Neural crest cell (in vitro differentiated cells): ENCODE results near the gene NAV2. TPM values are rescaled to one million over a fixed set of nuclear protein-coding genes. Genes with fewer than 3 reads are reported as not detected.
A peak's percentile ranks its signal among the peaks of the same experiment; 100 is the strongest.

Source experiments
- DNase-seq: peaks from one replicate; pipeline ENCODE4 v3.0.0; 2021; ENCODE audit warnings: low read depth, mixed read lengths, low spot score
- H3K27ac Mint-ChIP-seq: one replicate; pipeline ENCODE4 v1.8.0; 2021; ENCODE audit warnings: mild to moderate bottlenecking, mixed read lengths; ENCODE audit not compliant: unreplicated experiment
- H3K27me3 Mint-ChIP-seq: 2 replicates; pipeline ENCODE4 v1.8.0; 2021; ENCODE audit warnings: low read depth, mild to moderate bottlenecking, mixed read lengths
- H3K36me3 Mint-ChIP-seq: 2 replicates; pipeline ENCODE4 v1.8.0; 2021; ENCODE audit warnings: low read depth, mild to moderate bottlenecking, mixed read lengths
- H3K4me1 Mint-ChIP-seq: 2 replicates; pipeline ENCODE4 v1.8.0; 2021; ENCODE audit warnings: mixed read lengths
- H3K4me3 Mint-ChIP-seq: one replicate; pipeline ENCODE4 v1.8.0; 2021; ENCODE audit warnings: mild to moderate bottlenecking, mixed read lengths
- H3K9me3 Mint-ChIP-seq: 2 replicates; pipeline ENCODE4 v1.8.0; 2021; ENCODE audit warnings: mixed read lengths
- total RNA-seq: library from RNA; stranded (reverse); gene quantifications from 2 replicates; pipeline ENCODE4 v1.2.1, GENCODE V29; 2021
- TF ChIP-seq, protein P1 (sequence below): fragments of 200-600 bp; sonication (generic); conservative IDR thresholded peaks from 2 replicates; pipeline ENCODE4 v1.5.0; 2021; ENCODE audit warnings: antibody characterized with exemption, mild to moderate bottlenecking

The NAV2 gene
- total RNA-seq, 1 donor from 2014 or later: 14.1 TPM

DNA sequence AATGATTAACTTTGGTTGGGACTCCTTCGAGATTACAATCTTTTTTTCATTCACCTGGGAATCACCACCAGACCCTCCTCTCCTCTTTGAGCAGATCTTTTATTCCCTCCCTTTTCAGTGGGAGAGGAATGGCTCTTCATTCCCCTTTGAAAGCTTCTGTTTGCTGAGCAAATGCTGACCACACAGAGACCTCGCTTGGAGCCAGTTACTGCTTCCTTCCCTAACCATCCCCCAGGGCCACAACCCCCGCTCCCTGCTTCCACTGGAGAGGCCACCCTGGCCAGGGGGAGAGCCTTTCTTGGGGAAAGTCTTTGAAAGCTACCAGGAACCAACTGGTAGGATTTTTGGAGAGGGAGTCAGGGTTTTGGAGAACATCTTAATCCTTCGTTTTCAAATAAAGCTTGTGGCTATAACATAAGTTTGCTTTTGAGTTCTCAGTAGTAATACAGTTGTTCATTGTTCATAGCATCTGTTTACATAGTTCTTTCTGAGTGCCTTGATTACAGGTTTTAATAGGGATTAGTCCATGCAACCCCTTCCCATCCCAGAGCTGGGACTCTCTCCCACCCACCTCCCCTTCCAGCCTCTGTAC is 309.2 kb downstream of the NAV2 start:
- no peak for DNase-seq
- Mint-ChIP-seq H3K27ac (peak overlapping the region; percentile 57), H3K36me3 (no peaks in the 10 kb centered on the region), H3K27me3 (peaks cover 2% of the 10 kb centered on the region), H3K4me3 (peak overlapping the region; percentile 24), H3K9me3 (no peaks in the 10 kb centered on the region), H3K4me1 (peaks cover 46% of the 10 kb centered on the region)
- TF ChIP-seq, protein P1, sequence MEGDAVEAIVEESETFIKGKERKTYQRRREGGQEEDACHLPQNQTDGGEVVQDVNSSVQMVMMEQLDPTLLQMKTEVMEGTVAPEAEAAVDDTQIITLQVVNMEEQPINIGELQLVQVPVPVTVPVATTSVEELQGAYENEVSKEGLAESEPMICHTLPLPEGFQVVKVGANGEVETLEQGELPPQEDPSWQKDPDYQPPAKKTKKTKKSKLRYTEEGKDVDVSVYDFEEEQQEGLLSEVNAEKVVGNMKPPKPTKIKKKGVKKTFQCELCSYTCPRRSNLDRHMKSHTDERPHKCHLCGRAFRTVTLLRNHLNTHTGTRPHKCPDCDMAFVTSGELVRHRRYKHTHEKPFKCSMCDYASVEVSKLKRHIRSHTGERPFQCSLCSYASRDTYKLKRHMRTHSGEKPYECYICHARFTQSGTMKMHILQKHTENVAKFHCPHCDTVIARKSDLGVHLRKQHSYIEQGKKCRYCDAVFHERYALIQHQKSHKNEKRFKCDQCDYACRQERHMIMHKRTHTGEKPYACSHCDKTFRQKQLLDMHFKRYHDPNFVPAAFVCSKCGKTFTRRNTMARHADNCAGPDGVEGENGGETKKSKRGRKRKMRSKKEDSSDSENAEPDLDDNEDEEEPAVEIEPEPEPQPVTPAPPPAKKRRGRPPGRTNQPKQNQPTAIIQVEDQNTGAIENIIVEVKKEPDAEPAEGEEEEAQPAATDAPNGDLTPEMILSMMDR: no peak

DNA sequence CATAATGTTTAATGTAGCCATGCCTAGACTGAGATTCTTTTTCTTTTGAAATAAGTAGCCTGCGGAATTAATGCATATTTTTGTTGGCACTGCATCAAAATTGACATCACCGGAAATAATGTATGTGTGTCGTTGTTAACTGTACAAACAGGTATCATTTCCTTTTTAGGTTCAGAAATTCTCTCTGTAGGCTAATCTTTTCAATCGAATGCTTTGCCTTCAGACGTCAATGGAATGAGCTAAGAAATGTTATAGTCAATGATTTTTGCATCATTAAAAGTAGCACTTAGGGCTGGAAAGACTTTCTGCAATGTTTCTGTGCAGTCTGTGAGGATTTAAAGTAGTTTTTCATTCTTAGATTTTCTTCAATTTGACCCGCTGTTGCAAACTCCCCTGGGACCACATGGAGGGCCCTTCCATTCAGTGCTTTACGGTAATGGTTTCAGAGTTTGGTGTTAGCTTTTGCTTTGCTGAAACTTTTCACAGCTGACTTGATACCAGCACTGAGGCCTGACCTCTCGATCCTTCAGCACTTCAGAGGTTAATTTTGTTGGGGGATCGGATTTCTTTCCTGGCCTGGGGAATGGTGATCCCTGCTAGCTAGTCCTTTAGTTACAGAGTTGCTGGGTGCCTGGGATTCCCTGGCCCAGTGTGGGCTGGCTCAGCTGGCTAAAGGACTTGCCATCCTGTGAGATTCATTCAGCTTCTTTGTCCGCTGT is 309.9 kb downstream of the NAV2 start:
- DNase-seq: peak; percentile 25
- no peaks in the 10 kb centered on the region for H3K9me3 Mint-ChIP-seq
- peaks cover 48% of the 10 kb centered on the region for H3K4me1 Mint-ChIP-seq
- peaks cover 4% of the 10 kb centered on the region for H3K27me3 Mint-ChIP-seq
- H3K27ac Mint-ChIP-seq: peak overlapping the region; percentile 57
- H3K36me3 Mint-ChIP-seq: no peaks in the 10 kb centered on the region
- H3K4me3 Mint-ChIP-seq: peak overlapping the region; percentile 24
- TF ChIP-seq, protein P1: no peak

DNA sequence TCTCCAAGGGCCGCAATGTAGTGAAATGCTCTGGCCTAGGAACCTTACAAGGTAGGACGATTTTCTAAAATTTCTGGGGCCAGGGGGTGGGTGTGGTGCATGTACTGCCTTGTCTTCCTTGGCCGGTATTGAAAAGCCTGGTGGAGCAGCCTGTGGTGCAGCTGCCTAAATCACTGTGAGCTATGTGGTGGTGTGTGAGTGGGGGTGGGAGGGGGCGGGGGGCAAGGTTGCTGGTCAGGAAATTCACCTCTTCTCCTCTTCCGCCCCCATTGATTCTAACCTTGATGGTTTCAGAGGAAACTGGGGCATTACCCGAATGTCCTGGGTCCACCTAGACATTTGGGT is 310.4 kb downstream of the NAV2 start:
- H3K27me3 Mint-ChIP-seq: peaks cover 8% of the 10 kb centered on the region
- TF ChIP-seq, protein P1: no peak
- H3K4me3 Mint-ChIP-seq: peak overlapping the region; percentile 24
- DNase-seq: no peak
- H3K4me1 Mint-ChIP-seq: peaks cover 47% of the 10 kb centered on the region
- no peaks in the 10 kb centered on the region for H3K9me3 Mint-ChIP-seq
- H3K27ac Mint-ChIP-seq: no peak overlapping the region
- H3K36me3 Mint-ChIP-seq: no peaks in the 10 kb centered on the region

DNA sequence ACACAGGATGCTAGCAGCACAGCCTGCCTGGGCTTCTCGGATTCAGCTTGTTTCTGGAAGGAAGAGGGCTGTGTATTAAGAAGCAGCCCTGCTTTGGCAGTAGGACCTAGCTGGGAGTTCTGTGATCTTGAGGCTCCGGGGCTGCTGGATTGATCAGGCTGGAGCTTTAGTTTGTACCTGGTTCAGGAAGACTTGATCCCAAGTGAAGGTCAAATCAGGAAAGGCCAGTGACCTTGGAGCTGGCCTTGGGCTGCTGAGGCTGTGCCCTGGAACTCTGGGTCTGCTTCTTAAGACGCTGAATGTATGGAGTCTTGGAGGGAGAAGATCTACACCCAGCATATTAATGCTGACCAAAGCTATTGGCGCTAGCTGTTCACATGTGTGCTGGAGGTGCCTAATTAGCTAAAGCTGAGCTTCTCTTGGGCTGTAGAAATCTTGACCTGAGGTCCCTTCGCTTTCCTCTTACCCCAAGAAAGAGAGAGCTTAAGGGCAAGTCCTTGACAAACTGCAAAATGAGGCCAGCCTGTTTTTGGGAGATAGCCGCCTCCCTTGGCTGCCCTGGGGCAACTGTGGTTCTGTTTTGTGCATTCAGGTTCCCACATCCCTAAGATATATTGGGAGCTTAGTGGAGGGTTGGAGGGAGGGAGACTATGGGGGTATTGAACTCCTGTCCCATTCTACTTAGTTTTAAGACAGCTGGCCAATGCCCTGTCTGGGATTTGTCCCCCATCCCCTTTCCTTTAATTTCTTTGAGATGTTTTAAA is 311.7 kb downstream of the NAV2 start:
- Mint-ChIP-seq H3K27me3 (peaks cover 16% of the 10 kb centered on the region), H3K4me3 (peak overlapping the region; percentile 33), H3K36me3 (no peaks in the 10 kb centered on the region), H3K9me3 (no peaks in the 10 kb centered on the region), H3K4me1 (peaks cover 47% of the 10 kb centered on the region), H3K27ac (no peak overlapping the region)
- DNase-seq: no peak
- TF ChIP-seq, protein P1: no peak

DNA sequence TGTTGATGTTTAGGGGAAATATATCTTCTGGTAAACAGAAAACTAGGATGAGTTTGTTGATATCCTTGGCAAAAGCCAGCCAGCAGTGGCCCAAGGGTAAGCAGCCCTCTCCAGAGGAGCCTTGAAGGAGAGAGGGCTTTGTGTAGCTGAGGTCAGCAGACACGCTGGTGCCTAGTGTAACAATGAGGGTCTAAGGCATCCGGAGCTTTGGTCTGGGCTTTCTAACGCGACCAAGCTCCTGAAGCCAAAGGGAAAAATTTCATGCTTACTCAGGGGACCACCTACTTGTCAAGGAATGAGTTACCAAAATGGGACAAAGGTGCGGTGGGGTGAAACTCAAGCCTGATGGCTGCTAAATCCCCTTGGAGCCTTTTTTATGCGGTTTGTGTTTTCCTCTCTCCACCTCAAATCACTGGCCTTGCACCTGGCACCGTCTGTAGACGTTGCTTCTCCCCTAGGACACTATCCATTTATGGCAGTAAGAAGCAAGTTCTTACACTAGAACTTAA is 312.7 kb downstream of the NAV2 start:
- no peak for DNase-seq
- H3K36me3 Mint-ChIP-seq: no peaks in the 10 kb centered on the region
- peaks cover 47% of the 10 kb centered on the region for H3K4me1 Mint-ChIP-seq
- H3K9me3 Mint-ChIP-seq: no peaks in the 10 kb centered on the region
- no peak overlapping the region for H3K27ac Mint-ChIP-seq
- TF ChIP-seq, protein P1: no peak
- H3K27me3 Mint-ChIP-seq: peaks cover 22% of the 10 kb centered on the region
- peak overlapping the region; percentile 33 for H3K4me3 Mint-ChIP-seq
